ENCODE results near the gene CADM4. TPM values are rescaled to one million over a fixed set of nuclear protein-coding genes. Genes with fewer than 3 reads are reported as not detected.
"Not testable (repeated sequence)": the region's sequence is repeated elsewhere in the genome, so short reads cannot be mapped to it uniquely, and the experiment has no call there.

Gene CADM4
- total RNA-seq, 2 donors from 2014 or later, result 0.28 to 0.74 TPM

DNA sequence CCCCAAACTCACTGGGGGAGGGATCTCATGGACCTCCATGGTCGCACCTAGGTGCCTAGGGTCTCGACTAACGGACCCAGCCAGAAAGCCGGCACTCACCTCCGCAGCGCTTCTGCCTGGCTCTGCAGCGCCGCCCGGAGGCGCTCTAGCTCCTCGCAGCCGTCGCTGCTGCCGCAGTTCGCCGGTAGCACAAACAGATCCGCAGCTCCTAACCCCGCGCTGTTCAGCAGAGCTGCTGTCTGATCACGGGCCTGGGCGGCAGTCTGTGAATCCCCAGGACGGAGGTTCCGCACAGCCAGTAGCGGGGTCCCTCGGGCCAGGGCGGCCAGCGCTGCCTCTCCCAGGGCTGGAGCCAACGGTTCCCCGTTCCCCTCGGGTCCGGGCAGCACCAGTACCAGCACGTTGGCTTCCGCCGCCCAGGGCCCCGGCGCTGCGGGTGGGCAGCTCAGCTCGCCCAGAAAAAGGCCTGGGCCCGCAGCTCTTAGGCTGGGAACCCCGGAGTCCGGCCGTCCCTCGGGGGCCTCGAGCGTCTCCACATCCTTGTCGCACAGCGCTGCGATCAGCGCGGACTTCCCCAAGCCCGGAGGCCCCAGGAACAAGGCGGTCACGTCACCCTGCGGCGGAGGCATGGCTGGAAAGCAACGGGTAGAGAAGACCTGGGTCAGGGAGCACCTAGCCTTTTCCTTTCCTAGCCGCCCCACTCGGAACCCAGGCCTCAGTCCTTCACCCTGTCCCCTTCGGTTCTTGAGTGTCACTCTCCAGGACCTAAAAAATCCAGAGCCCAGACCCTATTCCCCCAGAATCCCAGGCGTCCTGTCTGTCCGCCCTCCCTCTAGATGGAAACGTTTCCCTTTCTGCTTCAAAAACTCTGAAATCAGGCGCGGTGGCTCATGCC is 44.7 kb downstream of the CADM4 start:
- peak; percentile 79 to 81 for DNase-seq
- no peaks in the 10 kb centered on the region for H3K9me3 Mint-ChIP-seq
- peaks cover 41% of the 10 kb centered on the region for H3K4me1 Mint-ChIP-seq (ENCODE audit: low read depth)
- no peaks in the 10 kb centered on the region for H3K27me3 Mint-ChIP-seq (ENCODE audit: low read depth)
- H3K4me3 Mint-ChIP-seq, result peak overlapping the region; percentile 98 to 99
- peak overlapping the region; percentile 100 for H3K27ac Mint-ChIP-seq
- ATAC-seq (replicated peaks in 1 of 2), result peak; percentile 56 to 58
- peaks cover 6 to 17% of the 10 kb centered on the region in 2 donors for H3K36me3 Mint-ChIP-seq (ENCODE audit: insufficient read depth in 2 of 2)

DNA sequence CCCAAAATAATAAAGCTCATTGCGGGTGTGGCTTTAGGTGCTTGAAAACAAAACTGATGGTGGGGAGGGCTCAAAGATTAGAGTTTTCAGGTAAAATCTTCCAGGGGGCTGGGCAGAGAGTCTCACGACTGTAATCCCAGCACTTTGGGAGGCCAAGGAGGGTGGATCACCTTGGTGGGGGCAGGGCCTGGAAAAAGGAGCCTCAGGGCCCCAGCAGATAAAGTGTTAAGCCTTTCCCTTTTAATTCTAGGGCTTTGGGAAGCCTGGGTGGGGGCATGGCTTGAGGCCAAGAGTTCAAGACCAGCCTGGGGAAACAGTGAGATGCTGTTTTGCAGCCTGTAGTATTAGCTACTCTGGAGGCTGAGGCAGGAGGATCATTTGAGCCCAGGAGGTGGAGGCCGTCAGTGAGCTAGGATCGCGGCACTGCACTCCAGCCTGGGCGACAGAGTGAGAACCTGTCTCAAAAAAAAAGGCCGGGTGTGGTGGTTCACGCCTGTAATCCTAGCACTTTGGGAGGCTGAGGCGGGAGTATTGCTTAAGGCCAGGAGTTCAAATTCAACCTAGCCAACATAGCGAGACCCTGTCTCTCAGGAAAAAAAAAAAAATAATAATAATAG is 45.5 kb downstream of the CADM4 start:
- H3K36me3 Mint-ChIP-seq (ENCODE audit: insufficient read depth in 2 of 2), result peaks cover 6 to 16% of the 10 kb centered on the region in 2 donors
- no peaks in the 10 kb centered on the region for H3K9me3 Mint-ChIP-seq
- H3K27ac Mint-ChIP-seq, result peak overlapping the region; percentile 94
- DNase-seq (no peak), ATAC-seq (replicated peaks in 1 of 2) (no peak)
- peaks cover 48% of the 10 kb centered on the region for H3K4me1 Mint-ChIP-seq (ENCODE audit: low read depth)
- peak overlapping the region; percentile 98 to 99 for H3K4me3 Mint-ChIP-seq
- no peaks in the 10 kb centered on the region for H3K27me3 Mint-ChIP-seq (ENCODE audit: low read depth)

DNA sequence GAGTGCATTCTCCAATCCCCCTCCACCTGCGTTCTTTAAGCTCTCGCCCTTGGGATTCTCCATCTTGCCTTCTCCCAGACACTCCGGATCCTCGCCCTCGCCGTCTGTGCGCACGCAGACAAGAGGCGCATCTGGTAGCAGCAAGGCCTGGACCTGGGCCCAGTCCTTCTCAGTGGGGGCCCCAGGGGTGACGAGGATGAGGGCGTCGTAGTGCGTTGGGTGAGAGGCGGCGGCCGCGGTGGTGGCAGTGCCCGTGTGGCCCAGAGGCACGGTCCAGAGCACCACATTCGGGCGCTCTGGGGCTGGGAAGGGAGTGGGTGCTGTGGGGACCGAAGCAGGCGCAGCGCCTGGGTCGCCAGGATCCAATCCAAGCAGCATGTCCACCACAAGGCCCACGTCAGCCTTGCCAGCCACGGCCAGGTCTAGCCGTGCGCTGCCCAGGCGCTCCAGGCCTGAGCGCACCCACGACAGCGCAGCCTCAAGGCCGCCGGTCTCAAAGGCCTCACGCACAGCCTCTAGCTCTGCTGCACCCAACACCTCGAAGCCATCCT is 46.8 kb downstream of the CADM4 start:
- Mint-ChIP-seq H3K36me3 (ENCODE audit: insufficient read depth in 2 of 2) (peaks cover 6 to 13% of the 10 kb centered on the region in 2 donors), H3K9me3 (no peaks in the 10 kb centered on the region), H3K27me3 (ENCODE audit: low read depth) (no peaks in the 10 kb centered on the region), H3K4me3 (peak overlapping the region in 1 of 2 donors; percentile 55), H3K27ac (no peak overlapping the region), H3K4me1 (ENCODE audit: low read depth) (peaks cover 45% of the 10 kb centered on the region)
- ATAC-seq (replicated peaks in 1 of 2) (no peak), DNase-seq (no peak)

DNA sequence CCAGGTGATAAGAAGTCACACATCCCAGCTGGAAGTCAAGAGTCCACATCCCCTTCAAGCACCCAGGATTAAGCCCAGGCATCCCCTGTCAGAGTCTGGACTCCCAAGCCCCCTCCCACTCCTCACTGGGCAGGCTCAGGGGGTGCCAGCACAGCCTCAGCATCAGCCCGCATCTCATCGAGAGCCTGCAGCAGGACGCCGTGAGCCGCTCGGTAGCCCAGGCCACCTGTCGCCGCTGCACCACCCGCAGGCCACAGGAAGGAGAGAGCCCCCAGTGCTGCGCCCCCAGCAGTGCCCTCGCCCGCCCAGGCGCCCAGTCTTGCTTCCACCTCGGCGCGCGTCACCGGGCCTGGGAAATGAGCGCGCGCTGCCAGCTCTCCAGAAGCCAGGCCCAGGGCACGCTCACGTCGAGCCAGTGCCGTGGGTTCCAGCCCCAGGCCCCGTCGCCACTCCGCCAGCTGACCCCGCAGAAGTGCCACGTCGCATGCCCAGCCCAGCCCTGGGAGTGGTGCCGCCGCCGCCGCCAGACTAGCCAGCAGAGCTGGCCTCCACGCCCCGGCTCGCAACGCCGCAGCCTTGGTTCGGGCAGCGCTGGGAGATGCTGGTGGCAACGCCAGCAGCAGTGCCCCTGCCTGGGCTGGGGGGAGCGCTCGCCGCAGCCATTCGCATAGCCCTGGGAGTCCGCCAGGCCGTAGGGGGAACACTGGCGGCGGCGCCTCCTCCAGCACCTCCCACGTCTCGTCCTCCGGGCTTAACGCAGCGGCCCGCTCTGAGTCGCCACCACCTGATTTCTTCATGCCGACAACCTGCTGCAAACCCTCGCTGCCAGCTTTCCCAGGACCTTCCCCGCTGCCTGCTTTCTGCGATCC is 47.5 kb downstream of the CADM4 start:
- Mint-ChIP-seq H3K4me1 (ENCODE audit: low read depth) (peaks cover 42% of the 10 kb centered on the region), H3K36me3 (ENCODE audit: insufficient read depth in 2 of 2) (peaks cover 6 to 13% of the 10 kb centered on the region in 2 donors), H3K27me3 (ENCODE audit: low read depth) (no peaks in the 10 kb centered on the region), H3K4me3 (no peak overlapping the region), H3K9me3 (no peaks in the 10 kb centered on the region), H3K27ac (no peak overlapping the region)
- ATAC-seq (replicated peaks in 1 of 2) (no peak), DNase-seq (no peak)

DNA sequence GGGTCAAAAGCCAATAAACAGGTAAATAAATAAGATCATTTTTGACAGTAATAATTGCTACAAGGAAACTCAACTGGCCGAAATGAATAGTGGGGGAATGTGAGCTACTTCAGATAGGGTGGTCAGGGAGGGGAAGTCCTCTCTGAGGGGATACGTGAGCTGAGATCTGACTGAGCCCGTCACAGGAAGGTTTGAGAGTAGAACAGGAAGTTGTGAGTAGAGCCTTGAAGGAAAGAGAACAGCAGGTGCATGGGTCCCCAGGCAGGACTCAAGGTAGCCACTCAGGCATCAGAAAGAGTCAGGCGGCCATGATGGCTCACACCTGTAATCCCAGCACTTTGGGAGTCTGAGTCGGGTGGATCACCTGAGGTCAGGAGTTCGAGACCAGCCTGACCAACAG is 50.0 kb downstream of the CADM4 start:
- ATAC-seq (replicated peaks in 1 of 2) (peak in 1 of 2 donors; percentile 31), DNase-seq (no peak)
- Mint-ChIP-seq H3K27me3 (ENCODE audit: low read depth) (no peaks in the 10 kb centered on the region), H3K27ac (no peak overlapping the region), H3K36me3 (ENCODE audit: insufficient read depth in 2 of 2) (peaks cover 5 to 13% of the 10 kb centered on the region in 2 donors), H3K9me3 (no peaks in the 10 kb centered on the region), H3K4me1 (ENCODE audit: low read depth) (peaks cover 36% of the 10 kb centered on the region), H3K4me3 (no peak overlapping the region)

DNA sequence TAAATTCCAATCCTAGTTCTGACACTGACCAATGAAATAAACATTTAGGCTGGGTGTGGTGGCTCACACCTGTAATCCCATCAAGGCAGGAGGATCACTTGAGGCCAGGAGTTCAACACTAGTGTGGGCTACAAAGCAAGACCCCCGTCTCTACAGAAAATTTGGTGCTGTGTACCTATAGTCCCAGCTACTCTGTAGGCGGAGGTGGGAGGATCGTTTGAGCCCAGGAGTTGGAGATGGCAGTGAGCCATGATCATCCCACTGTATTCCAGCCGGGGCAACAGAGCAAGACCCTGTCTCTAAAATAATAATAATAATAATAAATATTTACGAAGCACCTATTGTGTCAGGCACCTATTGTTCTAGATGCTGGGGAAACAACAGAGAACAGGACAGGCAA is 50.4 kb downstream of the CADM4 start:
- Mint-ChIP-seq H3K4me3 (no peak overlapping the region), H3K4me1 (ENCODE audit: low read depth) (peaks cover 36% of the 10 kb centered on the region), H3K9me3 (no peaks in the 10 kb centered on the region), H3K27ac (peak overlapping the region; percentile 28), H3K36me3 (ENCODE audit: insufficient read depth in 2 of 2) (peaks cover 5 to 13% of the 10 kb centered on the region in 2 donors), H3K27me3 (ENCODE audit: low read depth) (no peaks in the 10 kb centered on the region)
- ATAC-seq (replicated peaks in 1 of 2) (no peak), DNase-seq (no peak)

DNA sequence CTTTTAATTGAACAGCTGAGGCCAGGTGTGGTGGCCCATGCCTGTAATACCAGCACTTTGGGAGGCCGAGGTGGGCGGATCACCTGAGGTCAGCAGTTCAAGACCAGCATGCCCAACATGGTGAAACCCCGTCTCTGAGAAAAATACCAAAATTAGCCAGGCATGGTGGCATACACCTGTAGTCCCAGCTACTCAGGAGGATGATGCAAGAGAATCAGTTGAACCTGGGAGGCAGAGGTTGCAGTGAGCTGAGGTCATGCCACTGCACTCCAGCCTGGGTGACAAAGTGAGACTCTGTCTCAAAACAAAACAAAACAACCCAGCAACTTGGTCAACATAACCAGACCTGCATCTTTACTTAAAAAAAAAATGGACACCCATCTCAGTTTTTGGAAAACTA is 52.6 kb downstream of the CADM4 start:
- DNase-seq; H3K9me3 Mint-ChIP-seq; ATAC-seq (replicated peaks in 1 of 2); H3K4me3 Mint-ChIP-seq; H3K36me3 Mint-ChIP-seq (ENCODE audit: insufficient read depth in 2 of 2); H3K27me3 Mint-ChIP-seq (ENCODE audit: low read depth); H3K27ac Mint-ChIP-seq: not testable (repeated sequence)
- peaks cover 24% of the 10 kb centered on the region for H3K4me1 Mint-ChIP-seq (ENCODE audit: low read depth)

DNA sequence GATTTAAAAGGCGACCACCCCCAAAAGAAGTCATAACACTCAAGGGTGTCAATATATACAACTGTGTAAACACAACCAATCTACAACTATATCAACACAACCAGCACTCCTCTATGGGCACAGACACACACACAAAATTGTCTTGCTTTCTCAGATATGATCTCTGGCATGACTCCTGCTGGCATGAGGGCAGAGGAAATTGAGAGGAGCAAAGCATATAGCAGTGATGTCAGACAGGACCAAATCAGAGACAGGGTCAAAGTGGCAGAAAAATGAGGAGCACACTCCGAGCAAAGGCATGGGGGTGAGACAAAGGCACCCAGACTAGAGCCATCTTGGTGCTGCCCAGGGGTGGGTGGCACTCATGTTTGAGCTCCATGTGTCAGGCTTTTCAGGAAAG is 53.3 kb downstream of the CADM4 start:
- Mint-ChIP-seq H3K27ac (no peak overlapping the region), H3K9me3 (no peaks in the 10 kb centered on the region), H3K4me3 (no peak overlapping the region), H3K27me3 (ENCODE audit: low read depth) (no peaks in the 10 kb centered on the region), H3K36me3 (ENCODE audit: insufficient read depth in 2 of 2) (peaks cover 0 to 2% of the 10 kb centered on the region in 2 donors), H3K4me1 (ENCODE audit: low read depth) (peaks cover 24% of the 10 kb centered on the region)
- ATAC-seq (replicated peaks in 1 of 2), result no peak
- DNase-seq, result no peak

DNA sequence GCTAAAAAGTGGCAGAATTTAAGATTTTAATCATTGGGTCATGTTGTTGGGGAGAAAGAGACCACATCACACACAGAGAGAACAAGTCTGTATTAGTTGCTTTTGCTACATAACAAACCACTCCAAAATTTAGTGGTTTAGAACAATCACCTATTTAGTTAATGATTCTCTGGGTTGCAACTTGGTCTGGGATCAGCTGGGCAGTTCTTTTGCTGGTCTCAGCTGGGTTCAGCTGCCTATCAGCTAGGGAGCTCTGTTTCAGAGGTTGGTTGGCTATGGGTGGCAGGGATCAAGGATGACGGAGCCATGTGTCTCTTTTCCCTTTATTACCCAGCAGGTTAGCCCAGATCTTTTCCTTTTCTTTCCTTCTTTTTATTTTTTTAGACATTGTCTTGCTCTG is 55.2 kb downstream of the CADM4 start:
- Mint-ChIP-seq H3K27me3 (ENCODE audit: low read depth) (no peaks in the 10 kb centered on the region), H3K4me3 (no peak overlapping the region), H3K9me3 (no peaks in the 10 kb centered on the region), H3K27ac (peak overlapping the region; percentile 30), H3K4me1 (ENCODE audit: low read depth) (peaks cover 22% of the 10 kb centered on the region), H3K36me3 (ENCODE audit: insufficient read depth in 2 of 2) (peaks cover 0 to 3% of the 10 kb centered on the region in 2 donors)
- DNase-seq, result no peak
- no peak for ATAC-seq (replicated peaks in 1 of 2)

DNA sequence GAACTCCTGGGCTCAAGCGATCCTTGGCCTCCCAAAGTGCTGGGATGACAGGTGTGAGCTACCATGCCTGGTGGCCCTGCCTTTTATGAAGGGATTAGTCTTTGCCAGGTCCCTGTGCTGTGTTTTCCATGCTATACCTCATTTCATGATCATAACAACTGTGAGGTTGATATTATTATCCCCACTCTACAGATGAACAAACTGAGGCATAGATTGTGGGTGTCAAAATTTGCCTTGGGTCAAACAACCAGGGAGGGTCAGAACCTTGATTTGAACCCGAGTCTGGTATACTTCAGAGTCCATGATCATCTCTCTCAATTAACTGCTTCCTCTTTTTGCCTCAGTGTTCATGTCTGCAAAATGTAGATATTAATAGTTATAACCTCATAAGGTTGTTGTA is 57.2 kb downstream of the CADM4 start:
- Mint-ChIP-seq H3K36me3 (ENCODE audit: insufficient read depth in 2 of 2) (peaks cover 0 to 3% of the 10 kb centered on the region in 2 donors), H3K27me3 (ENCODE audit: low read depth) (no peaks in the 10 kb centered on the region), H3K27ac (no peak overlapping the region), H3K9me3 (no peaks in the 10 kb centered on the region), H3K4me3 (no peak overlapping the region), H3K4me1 (ENCODE audit: low read depth) (peaks cover 24% of the 10 kb centered on the region)
- no peak for DNase-seq
- ATAC-seq (replicated peaks in 1 of 2), result no peak

DNA sequence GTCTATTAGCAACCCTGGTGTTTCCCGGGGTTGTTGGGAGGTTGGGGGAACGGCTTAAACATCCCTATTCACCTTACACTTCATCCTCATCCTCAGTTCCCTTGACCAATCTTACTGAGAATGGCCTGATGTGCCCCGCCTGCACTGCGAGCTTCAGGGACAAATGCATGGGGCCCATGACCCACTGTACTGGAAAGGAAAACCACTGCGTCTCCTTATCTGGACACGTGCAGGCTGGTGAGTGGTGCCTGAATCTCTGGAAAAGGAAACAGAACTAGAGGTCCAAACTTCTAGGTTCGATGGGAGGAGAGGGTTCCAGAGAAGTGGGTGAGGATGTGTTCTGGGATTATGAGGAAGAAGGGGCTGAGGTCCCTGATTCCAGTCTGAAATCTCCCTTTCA is 58.2 kb downstream of the CADM4 start:
- H3K36me3 Mint-ChIP-seq (ENCODE audit: insufficient read depth in 2 of 2), result peaks cover 0 to 3% of the 10 kb centered on the region in 2 donors
- no peak overlapping the region for H3K27ac Mint-ChIP-seq
- H3K4me1 Mint-ChIP-seq (ENCODE audit: low read depth), result peaks cover 25% of the 10 kb centered on the region
- no peak for DNase-seq
- H3K27me3 Mint-ChIP-seq (ENCODE audit: low read depth), result no peaks in the 10 kb centered on the region
- H3K4me3 Mint-ChIP-seq, result peak overlapping the region in 1 of 2 donors; percentile 42
- no peak for ATAC-seq (replicated peaks in 1 of 2)
- no peaks in the 10 kb centered on the region for H3K9me3 Mint-ChIP-seq

DNA sequence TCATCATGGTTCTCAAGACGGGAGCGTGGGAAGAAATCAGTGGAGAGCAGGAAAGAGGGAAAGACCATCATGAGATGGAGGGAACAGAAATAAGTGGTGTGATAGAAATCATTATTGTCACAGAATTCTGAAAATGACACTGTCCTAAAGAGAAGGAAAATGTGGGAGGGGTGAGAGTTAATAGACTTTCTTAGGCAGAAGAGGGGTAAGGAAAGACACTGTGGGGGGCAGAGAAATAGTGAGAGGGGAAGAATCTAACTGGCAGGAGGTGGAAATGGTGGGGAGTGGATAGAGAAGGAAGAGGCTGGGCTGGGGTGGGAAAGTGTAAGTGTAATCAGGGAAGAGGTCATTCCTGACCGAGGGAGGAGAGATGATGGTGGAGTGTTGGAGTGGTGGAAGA is 60.9 kb downstream of the CADM4 start:
- no peaks in the 10 kb centered on the region for H3K9me3 Mint-ChIP-seq
- no peaks in the 10 kb centered on the region for H3K27me3 Mint-ChIP-seq (ENCODE audit: low read depth)
- peaks cover 43% of the 10 kb centered on the region for H3K4me1 Mint-ChIP-seq (ENCODE audit: low read depth)
- H3K36me3 Mint-ChIP-seq (ENCODE audit: insufficient read depth in 2 of 2), result peaks cover 3 to 4% of the 10 kb centered on the region in 2 donors
- DNase-seq, result no peak
- H3K4me3 Mint-ChIP-seq, result peak overlapping the region; percentile 52 to 76
- H3K27ac Mint-ChIP-seq, result no peak overlapping the region
- ATAC-seq (replicated peaks in 1 of 2), result no peak

Measured in activated T-cell treated with anti-CD3 and anti-CD28 coated beads, Interleukin-2, amount 50 U/mL, for 72 hours (primary cell).